Fibroblast of lung (primary cell): ENCODE measurements around the gene ZNF827. TPM values are rescaled to one million over a fixed set of nuclear protein-coding genes. Genes with fewer than 3 reads are reported as not detected.
A peak's percentile ranks its signal among the peaks of the same experiment; 100 is the strongest.

ENCODE experiments used
- DNase-seq, 2 donors: peaks; one replicate each; pipeline versions ENCODE4 v3.0.0 to v3.0.0-alpha.2; 2010; ENCODE audit warnings: low read depth in 2 of 2
- H2AFZ ChIP-seq: 2 replicates; pipeline ENCODE4 v1.5.1; 2012; ENCODE audit warnings: low read length, control low read depth, inconsistent platforms
- H3K27ac ChIP-seq: 2 replicates; pipeline ENCODE4 v1.5.1; 2011; ENCODE audit warnings: low read length, control low read depth; ENCODE audit not compliant: insufficient read depth
- H3K27me3 ChIP-seq: 2 replicates; pipeline ENCODE4 v1.5.1; 2011; ENCODE audit warnings: mild to moderate bottlenecking, low read length; ENCODE audit not compliant: control insufficient read depth, insufficient read depth
- H3K36me3 ChIP-seq: 2 replicates; pipeline ENCODE4 v1.5.1; 2011; ENCODE audit warnings: low read length; ENCODE audit not compliant: control insufficient read depth, insufficient read depth
- H3K4me1 ChIP-seq: 2 replicates; pipeline ENCODE4 v1.5.1; 2011; ENCODE audit warnings: low read length; ENCODE audit not compliant: control insufficient read depth, insufficient read depth; ENCODE audit errors: extremely low read depth
- H3K4me2 ChIP-seq: 2 replicates; pipeline ENCODE4 v1.5.1; 2011; ENCODE audit warnings: low read length, control low read depth; ENCODE audit not compliant: insufficient read depth; ENCODE audit errors: extremely low read depth
- H3K4me3 ChIP-seq, 4 experiments: fragments of 200-600 bp in 1 of 4; sonication (generic) in 1 of 4; replicated peaks in 1 of 4; 2 replicates each; pipeline ENCODE4 v1.5.1; 2011 to 2016; ENCODE audit warnings: low read length in 4 of 4, low read depth in 3 of 4, mild to moderate bottlenecking in 3 of 4, control low read depth in 2 of 4, inconsistent platforms in 1 of 4, mixed read lengths in 1 of 4; ENCODE audit not compliant: insufficient read depth in 1 of 4; ENCODE audit errors: control extremely low read depth in 1 of 4
- H3K79me2 ChIP-seq: 2 replicates; pipeline ENCODE4 v1.5.1; 2012; ENCODE audit warnings: mild to moderate bottlenecking, low read length, inconsistent platforms; ENCODE audit not compliant: control insufficient read depth, insufficient read depth
- H3K9ac ChIP-seq: 2 replicates; pipeline ENCODE4 v1.5.1; 2011; ENCODE audit warnings: mild to moderate bottlenecking, low read length, control low read depth; ENCODE audit not compliant: insufficient read depth
- H3K9me3 ChIP-seq: 2 replicates; pipeline ENCODE4 v1.5.1; 2012; ENCODE audit warnings: low read depth, low read length; ENCODE audit not compliant: control insufficient read depth, insufficient read depth
- H4K20me1 ChIP-seq: 2 replicates; pipeline ENCODE4 v1.5.1; 2011; ENCODE audit warnings: low read length; ENCODE audit not compliant: control insufficient read depth, insufficient read depth; ENCODE audit errors: extremely low read depth
- EZH2 ChIP-seq: IDR thresholded peaks from 2 replicates; pipeline ENCODE4 v1.5.1; 2012; ENCODE audit warnings: low read length, control low read depth, mild to moderate bottlenecking; ENCODE audit errors: missing control alignments
- polyA plus RNA-seq, 2 donors: library from polyadenylated mRNA; depleted of rRNA in 1 of 2; stranded (reverse) in 1 of 2; unstranded in 1 of 2; fragments of >200 nt; gene quantifications; 2 replicates each; pipeline ENCODE4 v1.2.1, GENCODE V29; 2011 to 2012; ENCODE audit warnings: missing spikeins in 1 of 2
- total RNA-seq: library from RNA; depleted of rRNA; stranded (reverse); fragments of >200 nt; gene quantifications from 2 replicates; pipeline ENCODE4 v1.2.1, GENCODE V29; 2014
- TF ChIP-seq, protein P1 (sequence below), 2 donors: IDR thresholded peaks in 1 of 2; conservative IDR thresholded peaks in 1 of 2; 1 replicate in 1 of 2; 2 replicates in 1 of 2; pipeline ENCODE4 v1.5.1; 2011 to 2012; ENCODE audit warnings: low read length in 2 of 2, control low read depth in 1 of 2, inconsistent platforms in 1 of 2, low read depth in 1 of 2, mild to moderate bottlenecking in 1 of 2

The ZNF827 gene
- total and polyA plus RNA-seq, 2 donors (not counting 1 experiment from before 2014, with no cell fraction given) = 5.8 to 7.1 TPM

GRCh38 chr4:145936142-145936996 lies 2.3 kb downstream of the ZNF827 start:
- no peak for TF ChIP-seq EZH2
- TF ChIP-seq, protein P1, sequence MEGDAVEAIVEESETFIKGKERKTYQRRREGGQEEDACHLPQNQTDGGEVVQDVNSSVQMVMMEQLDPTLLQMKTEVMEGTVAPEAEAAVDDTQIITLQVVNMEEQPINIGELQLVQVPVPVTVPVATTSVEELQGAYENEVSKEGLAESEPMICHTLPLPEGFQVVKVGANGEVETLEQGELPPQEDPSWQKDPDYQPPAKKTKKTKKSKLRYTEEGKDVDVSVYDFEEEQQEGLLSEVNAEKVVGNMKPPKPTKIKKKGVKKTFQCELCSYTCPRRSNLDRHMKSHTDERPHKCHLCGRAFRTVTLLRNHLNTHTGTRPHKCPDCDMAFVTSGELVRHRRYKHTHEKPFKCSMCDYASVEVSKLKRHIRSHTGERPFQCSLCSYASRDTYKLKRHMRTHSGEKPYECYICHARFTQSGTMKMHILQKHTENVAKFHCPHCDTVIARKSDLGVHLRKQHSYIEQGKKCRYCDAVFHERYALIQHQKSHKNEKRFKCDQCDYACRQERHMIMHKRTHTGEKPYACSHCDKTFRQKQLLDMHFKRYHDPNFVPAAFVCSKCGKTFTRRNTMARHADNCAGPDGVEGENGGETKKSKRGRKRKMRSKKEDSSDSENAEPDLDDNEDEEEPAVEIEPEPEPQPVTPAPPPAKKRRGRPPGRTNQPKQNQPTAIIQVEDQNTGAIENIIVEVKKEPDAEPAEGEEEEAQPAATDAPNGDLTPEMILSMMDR (conservative IDR thresholded peaks at IDR 0.05 in 1 of 2, IDR thresholded peaks at IDR 0.05 in 1 of 2; ENCODE audit: low read depth in 1 of 2, low read length in 2 of 2) = peak in 1 of 2 donors; percentile 39
- Histone ChIP-seq H3K27me3 (no peaks in the 10 kb centered on the region), H3K27ac (peak overlapping the region; percentile 77), H3K4me3 (peak overlapping the region; percentile 68 to 85 (median 76)), H4K20me1 (no peaks in the 10 kb centered on the region), H3K9me3 (no peaks in the 10 kb centered on the region), H3K9ac (peak overlapping the region; percentile 64), H3K4me1 (peaks cover 2% of the 10 kb centered on the region), H2AFZ (peak overlapping the region; percentile 80), H3K79me2 (peaks cover 12% of the 10 kb centered on the region), H3K4me2 (peak overlapping the region; percentile 84), H3K36me3 (no peaks in the 10 kb centered on the region)
- DNase-seq = peak; percentile 74 to 83

GRCh38 chr4:145935253-145936141 lies 3.1 kb downstream of the ZNF827 start:
- Histone ChIP-seq H3K9ac (peak overlapping the region; percentile 64), H2AFZ (peak overlapping the region; percentile 80), H3K4me1 (peaks cover 2% of the 10 kb centered on the region), H3K4me3 (peak overlapping the region; percentile 68 to 85 (median 76)), H3K27ac (peak overlapping the region; percentile 77), H3K79me2 (peaks cover 12% of the 10 kb centered on the region), H3K36me3 (no peaks in the 10 kb centered on the region), H3K9me3 (no peaks in the 10 kb centered on the region), H3K4me2 (peak overlapping the region; percentile 84), H3K27me3 (no peaks in the 10 kb centered on the region), H4K20me1 (no peaks in the 10 kb centered on the region)
- peak in 1 of 2 donors; percentile 34 for DNase-seq
- TF ChIP-seq, protein P1 (conservative IDR thresholded peaks at IDR 0.05 in 1 of 2, IDR thresholded peaks at IDR 0.05 in 1 of 2; ENCODE audit: low read depth in 1 of 2, low read length in 2 of 2) = no peak
- no peak for TF ChIP-seq EZH2

GRCh38 chr4:145934434-145935047 lies 4.1 kb downstream of the ZNF827 start:
- Histone ChIP-seq H3K4me1 (peaks cover 2% of the 10 kb centered on the region), H3K9ac (no peak overlapping the region), H3K79me2 (peaks cover 12% of the 10 kb centered on the region), H2AFZ (no peak overlapping the region), H3K4me3 (no peak overlapping the region), H3K36me3 (no peaks in the 10 kb centered on the region), H3K27me3 (no peaks in the 10 kb centered on the region), H3K9me3 (no peaks in the 10 kb centered on the region), H3K4me2 (no peak overlapping the region), H4K20me1 (no peaks in the 10 kb centered on the region), H3K27ac (no peak overlapping the region)
- no peak for DNase-seq
- TF ChIP-seq EZH2 = no peak
- TF ChIP-seq, protein P1 (conservative IDR thresholded peaks at IDR 0.05 in 1 of 2, IDR thresholded peaks at IDR 0.05 in 1 of 2; ENCODE audit: low read depth in 1 of 2, low read length in 2 of 2) = no peak
